GM21619 (cell line): ENCODE data around the gene GMPR2.

Source experiments
- ATAC-seq: cut with Tn5 transposase; IDR thresholded peaks from one replicate; pipeline ENCODE4 v1.9.1; 2021; ENCODE audit not compliant: unreplicated experiment

The GMPR2 gene

GRCh38 chr14:24249230-24250021, 16.7 kb downstream of the GMPR2 start:
- ATAC-seq = no peak

GRCh38 chr14:24250354-24250753, 17.6 kb downstream of the GMPR2 start:
- ATAC-seq = no peak

GRCh38 chr14:24251880-24252288, 19.2 kb downstream of the GMPR2 start:
- no peak for ATAC-seq

GRCh38 chr14:24252289-24253124, 19.8 kb downstream of the GMPR2 start:
- ATAC-seq = no peak

- no peak for ATAC-seq
These were observed 21.2 kb downstream of the GMPR2 start for GRCh38 chr14:24253936-24254335.

- no peak for ATAC-seq
These were observed 22.1 kb downstream of the GMPR2 start for GRCh38 chr14:24254630-24255392.

- no peak for ATAC-seq
These were observed 22.7 kb downstream of the GMPR2 start for GRCh38 chr14:24255438-24255837.

GRCh38 chr14:24255931-24256711, 23.4 kb downstream of the GMPR2 start:
- no peak for ATAC-seq

- ATAC-seq = no peak
These were observed 24.2 kb downstream of the GMPR2 start for GRCh38 chr14:24256960-24257359.

GRCh38 chr14:24258119-24258518, 25.4 kb downstream of the GMPR2 start:
- no peak for ATAC-seq

- ATAC-seq = no peak
These were observed 26.0 kb downstream of the GMPR2 start for GRCh38 chr14:24258548-24259265.

- ATAC-seq = no peak
These were observed 26.7 kb downstream of the GMPR2 start for GRCh38 chr14:24259282-24260025.

- ATAC-seq = no peak
These were observed 27.5 kb downstream of the GMPR2 start for GRCh38 chr14:24260026-24260779.

GRCh38 chr14:24260780-24261157, 28.0 kb downstream of the GMPR2 start:
- ATAC-seq = no peak

- no peak for ATAC-seq
These were observed 28.7 kb downstream of the GMPR2 start for GRCh38 chr14:24261256-24261968.

GRCh38 chr14:24261969-24262327, 29.2 kb downstream of the GMPR2 start:
- ATAC-seq = no peak

- ATAC-seq = no peak
These were observed 30.3 kb downstream of the GMPR2 start, which contains the start of gene TGM1 for GRCh38 chr14:24262821-24263733. TSS of gene TGM1 (minus strand) at chr14:24263177. CDS start at chr14:24262352, 825 bp downstream.
